Panc1 (cell line): ENCODE results near the gene GPC6. TPM values are rescaled to one million over a fixed set of nuclear protein-coding genes. Genes with fewer than 3 reads are reported as not detected.

Source experiments
- ATAC-seq: fragments of 200-7000 bp; cut with Tn5 transposase; 2 replicates; pipeline ENCODE4 v1.9.1; 2020; ENCODE audit warnings: mild to moderate bottlenecking, moderate library complexity
- BruUV-seq: library from RNA; stranded (reverse); fragments of 400-500 nt; replicated peaks from 2 replicates; lab custom pipeline; 2021; lab: Mats Ljungman, UMichigan
- CTCF ChIA-PET: fragments of 300-600 bp; sonication (Branson Sonifier 250); formaldehyde crosslinking; loops from one replicate; lab custom pipeline; 2022; ENCODE audit warnings: antibody characterized with exemption; lab: Charles Lee
- POLR2A ChIA-PET: fragments of 300-600 bp; sonication (Branson Sonifier 250); formaldehyde crosslinking; loops from one replicate; lab custom pipeline; 2022; ENCODE audit warnings: antibody characterized with exemption; lab: Charles Lee
- DNase-seq: peaks from one replicate; pipeline ENCODE4 v3.0.0-alpha.2; 2010; ENCODE audit warnings: low read depth, low spot score
- H3K27ac ChIP-seq: 2 replicates; pipeline ENCODE4 v1.5.1; 2011; ENCODE audit warnings: mild to moderate bottlenecking, low read length, inconsistent platforms
- H3K27me3 ChIP-seq: fragments of 200-500 bp; sonication (Bioruptor generic); 2 replicates; pipeline ENCODE4 v1.6.0; 2014; ENCODE audit warnings: low read length, inconsistent platforms; ENCODE audit not compliant: control insufficient read depth, insufficient read depth
- H3K36me3 ChIP-seq: fragments of 200-500 bp; sonication (Bioruptor generic); 2 replicates; pipeline ENCODE4 v1.5.1; 2014; ENCODE audit warnings: inconsistent platforms, mild to moderate bottlenecking, low read length, moderate library complexity; ENCODE audit not compliant: control insufficient read depth, insufficient read depth
- H3K4me1 ChIP-seq: 2 replicates; pipeline ENCODE4 v1.5.1; 2011; ENCODE audit warnings: inconsistent platforms, mild to moderate bottlenecking, low read length, moderate library complexity; ENCODE audit not compliant: control insufficient read depth, insufficient read depth
- H3K4me3 ChIP-seq, 2 experiments: 2 replicates each; pipeline ENCODE4 v1.5.1; 2011 to 2012; ENCODE audit warnings: low read depth in 2 of 2, low read length in 2 of 2, mild to moderate bottlenecking in 2 of 2, inconsistent platforms in 1 of 2, moderate library complexity in 1 of 2
- H3K9me3 ChIP-seq: fragments of 200-500 bp; sonication (Bioruptor generic); 2 replicates; pipeline ENCODE4 v1.5.1; 2014; ENCODE audit warnings: low read depth, mild to moderate bottlenecking, inconsistent platforms, low read length, moderate library complexity; ENCODE audit not compliant: control insufficient read depth, insufficient read depth
- POLR2AphosphoS5 ChIP-seq: IDR thresholded peaks from 2 replicates; pipeline ENCODE4 v1.6.1; 2012; ENCODE audit warnings: mild to moderate bottlenecking, low read depth, low read length, moderate library complexity
- SIN3A ChIP-seq: IDR thresholded peaks from 2 replicates; pipeline ENCODE4 v1.6.1; 2012; ENCODE audit warnings: low read depth, mild to moderate bottlenecking, low read length, moderate library complexity, borderline replicate concordance; ENCODE audit not compliant: insufficient read depth
- TCF7L2 ChIP-seq: IDR thresholded peaks from 2 replicates; pipeline ENCODE4 v1.6.1; 2011; ENCODE audit warnings: mild to moderate bottlenecking, low read depth, low read length, inconsistent platforms
- in situ Hi-C: cut with HindIII; loops from 2 replicates; pipeline ENCODE4 v1.10.0; 2016; ENCODE audit warnings: low sequenced_read_pairs, low pct_unique_long_range_greater_than_20kb
- intact Hi-C: fragments of 100-400 bp; cut with micrococcal nuclease; formaldehyde crosslinking; loops from one replicate; pipeline ENCODE4 v1.10.0; 2022; ENCODE audit not compliant: unreplicated experiment
- total RNA-seq: library from RNA; stranded (reverse); gene quantifications from one replicate; pipeline ENCODE4 v1.2.1, GENCODE V29; 2021; ENCODE audit not compliant: unreplicated experiment
- TF ChIP-seq, protein P1 (sequence below), 2 experiments: IDR thresholded peaks; 2 replicates each; pipeline ENCODE4 v1.6.1; 2011 to 2012; ENCODE audit warnings: low read depth in 2 of 2, control low read depth in 1 of 2, low read length in 1 of 2, mild to moderate bottlenecking in 1 of 2, moderate library complexity in 1 of 2; ENCODE audit not compliant: insufficient read depth in 1 of 2
- TF ChIP-seq, protein P2 (sequence below): fragments of 450-650 bp; IDR thresholded peaks from 2 replicates; pipeline ENCODE4 v1.5.1; 2017; ENCODE audit warnings: mild to moderate bottlenecking

Gene GPC6
- total RNA-seq, 1 experiment from 2014 or later = 4.8 TPM

DNA sequence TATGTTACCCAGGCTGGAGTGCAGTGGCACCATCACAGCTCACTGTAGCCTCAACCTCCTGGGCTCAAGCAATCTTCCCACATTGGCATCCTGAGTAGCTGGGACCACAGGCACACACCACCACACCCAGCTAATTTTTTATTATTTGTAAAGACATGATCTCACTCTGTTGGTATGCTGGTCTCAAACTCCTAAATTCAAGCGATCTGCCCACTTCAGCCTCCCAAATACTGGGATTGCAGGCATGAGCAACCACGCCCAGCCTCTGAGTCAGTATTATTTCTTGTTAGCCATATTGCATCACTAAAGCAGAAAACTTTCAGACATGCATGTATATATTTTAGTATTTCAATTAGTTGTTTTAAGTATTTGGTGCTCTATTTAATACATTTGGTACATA is 376.4 kb downstream of the GPC6 start:
- POLR2A ChIA-PET = no interaction called here
- TF ChIP-seq SIN3A = no peak
- TF ChIP-seq POLR2AphosphoS5 = no peak

DNA sequence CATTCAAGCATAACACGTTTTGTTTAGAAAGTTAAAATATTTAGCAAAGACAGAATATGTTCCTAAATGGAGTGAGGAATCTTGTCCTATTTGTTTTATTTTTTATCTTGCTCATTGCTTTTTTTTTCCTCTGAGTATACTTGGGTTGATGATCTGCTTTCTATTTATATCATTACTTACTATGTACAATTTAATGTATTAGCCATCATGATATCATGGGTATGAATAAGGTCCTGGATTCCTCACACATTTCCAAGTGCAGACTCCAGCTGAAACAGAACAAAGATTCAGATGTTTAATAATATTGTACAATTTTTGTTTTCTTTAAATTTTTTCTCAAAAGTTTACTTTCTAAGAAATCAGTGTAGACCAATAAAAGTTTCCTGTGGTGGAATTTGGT is 388.2 kb downstream of the GPC6 start:
- Histone ChIP-seq H3K27me3 (no peaks in the 10 kb centered on the region), H3K9me3 (no peaks in the 10 kb centered on the region), H3K36me3 (no peaks in the 10 kb centered on the region), H3K4me3 (no peak overlapping the region), H3K27ac (no peak overlapping the region), H3K4me1 (no peaks in the 10 kb centered on the region)
- DNase-seq (no peak), ATAC-seq (no peak)
- intact Hi-C loops (no loop called here), in situ Hi-C loops (no loop called here)
- no TSS peak for BruUV-seq
- TF ChIP-seq POLR2AphosphoS5 = no peak
- TF ChIP-seq, protein P1, sequence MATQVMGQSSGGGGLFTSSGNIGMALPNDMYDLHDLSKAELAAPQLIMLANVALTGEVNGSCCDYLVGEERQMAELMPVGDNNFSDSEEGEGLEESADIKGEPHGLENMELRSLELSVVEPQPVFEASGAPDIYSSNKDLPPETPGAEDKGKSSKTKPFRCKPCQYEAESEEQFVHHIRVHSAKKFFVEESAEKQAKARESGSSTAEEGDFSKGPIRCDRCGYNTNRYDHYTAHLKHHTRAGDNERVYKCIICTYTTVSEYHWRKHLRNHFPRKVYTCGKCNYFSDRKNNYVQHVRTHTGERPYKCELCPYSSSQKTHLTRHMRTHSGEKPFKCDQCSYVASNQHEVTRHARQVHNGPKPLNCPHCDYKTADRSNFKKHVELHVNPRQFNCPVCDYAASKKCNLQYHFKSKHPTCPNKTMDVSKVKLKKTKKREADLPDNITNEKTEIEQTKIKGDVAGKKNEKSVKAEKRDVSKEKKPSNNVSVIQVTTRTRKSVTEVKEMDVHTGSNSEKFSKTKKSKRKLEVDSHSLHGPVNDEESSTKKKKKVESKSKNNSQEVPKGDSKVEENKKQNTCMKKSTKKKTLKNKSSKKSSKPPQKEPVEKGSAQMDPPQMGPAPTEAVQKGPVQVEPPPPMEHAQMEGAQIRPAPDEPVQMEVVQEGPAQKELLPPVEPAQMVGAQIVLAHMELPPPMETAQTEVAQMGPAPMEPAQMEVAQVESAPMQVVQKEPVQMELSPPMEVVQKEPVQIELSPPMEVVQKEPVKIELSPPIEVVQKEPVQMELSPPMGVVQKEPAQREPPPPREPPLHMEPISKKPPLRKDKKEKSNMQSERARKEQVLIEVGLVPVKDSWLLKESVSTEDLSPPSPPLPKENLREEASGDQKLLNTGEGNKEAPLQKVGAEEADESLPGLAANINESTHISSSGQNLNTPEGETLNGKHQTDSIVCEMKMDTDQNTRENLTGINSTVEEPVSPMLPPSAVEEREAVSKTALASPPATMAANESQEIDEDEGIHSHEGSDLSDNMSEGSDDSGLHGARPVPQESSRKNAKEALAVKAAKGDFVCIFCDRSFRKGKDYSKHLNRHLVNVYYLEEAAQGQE (IDR thresholded peaks at IDR 0.05; ENCODE audit: insufficient read depth in 1 of 2, low read depth in 2 of 2, low read length in 1 of 2) = no peak
- TF ChIP-seq, protein P2, sequence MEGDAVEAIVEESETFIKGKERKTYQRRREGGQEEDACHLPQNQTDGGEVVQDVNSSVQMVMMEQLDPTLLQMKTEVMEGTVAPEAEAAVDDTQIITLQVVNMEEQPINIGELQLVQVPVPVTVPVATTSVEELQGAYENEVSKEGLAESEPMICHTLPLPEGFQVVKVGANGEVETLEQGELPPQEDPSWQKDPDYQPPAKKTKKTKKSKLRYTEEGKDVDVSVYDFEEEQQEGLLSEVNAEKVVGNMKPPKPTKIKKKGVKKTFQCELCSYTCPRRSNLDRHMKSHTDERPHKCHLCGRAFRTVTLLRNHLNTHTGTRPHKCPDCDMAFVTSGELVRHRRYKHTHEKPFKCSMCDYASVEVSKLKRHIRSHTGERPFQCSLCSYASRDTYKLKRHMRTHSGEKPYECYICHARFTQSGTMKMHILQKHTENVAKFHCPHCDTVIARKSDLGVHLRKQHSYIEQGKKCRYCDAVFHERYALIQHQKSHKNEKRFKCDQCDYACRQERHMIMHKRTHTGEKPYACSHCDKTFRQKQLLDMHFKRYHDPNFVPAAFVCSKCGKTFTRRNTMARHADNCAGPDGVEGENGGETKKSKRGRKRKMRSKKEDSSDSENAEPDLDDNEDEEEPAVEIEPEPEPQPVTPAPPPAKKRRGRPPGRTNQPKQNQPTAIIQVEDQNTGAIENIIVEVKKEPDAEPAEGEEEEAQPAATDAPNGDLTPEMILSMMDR = no peak
- no peak for TF ChIP-seq SIN3A
- no peak for TF ChIP-seq TCF7L2
- ChIA-PET CTCF (no interaction called here), POLR2A (no interaction called here)

More for the DNA sequence above, 376.4 kb downstream of the GPC6 start:
- in situ Hi-C loops = no loop called here
- H3K4me3 ChIP-seq = no peak overlapping the region
- H3K4me1 ChIP-seq = no peaks in the 10 kb centered on the region
- DNase-seq (no peak), ATAC-seq (no peak)
- CTCF ChIA-PET = no interaction called here
- H3K27me3 ChIP-seq = no peaks in the 10 kb centered on the region
- intact Hi-C loops = no loop called here
- H3K27ac ChIP-seq = no peak overlapping the region
- no peaks in the 10 kb centered on the region for H3K36me3 ChIP-seq
- BruUV-seq = no TSS peak
- no peaks in the 10 kb centered on the region for H3K9me3 ChIP-seq

DNA sequence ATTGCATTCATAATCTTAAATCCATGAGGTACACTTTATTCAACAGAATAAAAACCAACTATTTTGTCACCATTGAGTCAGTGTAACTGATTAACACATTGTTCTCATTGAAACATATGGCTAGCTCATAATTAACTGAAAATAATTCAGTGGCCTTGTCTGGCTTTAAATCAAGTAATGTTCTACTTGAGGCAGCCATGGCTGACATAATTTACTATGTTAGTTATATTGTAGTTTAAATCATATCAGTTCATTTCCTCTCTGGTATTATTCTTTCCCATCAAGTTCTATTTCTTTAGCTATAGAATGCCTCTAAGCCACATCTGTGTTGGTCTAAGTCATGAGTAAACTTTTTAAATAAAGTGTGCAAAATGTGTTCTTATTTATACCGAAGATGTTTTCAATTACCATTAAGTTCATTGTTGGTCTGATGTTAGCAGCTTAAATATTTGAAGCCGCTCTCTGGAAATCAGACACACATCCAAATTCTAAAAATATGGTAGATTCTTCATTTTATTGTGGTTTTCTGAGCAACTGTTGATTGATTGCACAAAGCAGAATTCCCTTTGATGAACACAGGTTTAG is 393.7 kb downstream of the GPC6 start:
- Histone ChIP-seq H3K9me3 (no peaks in the 10 kb centered on the region), H3K4me1 (no peaks in the 10 kb centered on the region), H3K4me3 (no peak overlapping the region), H3K36me3 (no peaks in the 10 kb centered on the region), H3K27ac (no peak overlapping the region), H3K27me3 (no peaks in the 10 kb centered on the region)
- ATAC-seq (no peak), DNase-seq (no peak)
- ChIA-PET POLR2A (no interaction called here), CTCF (no interaction called here)
- intact Hi-C loops (no loop called here), in situ Hi-C loops (no loop called here)
- TF ChIP-seq, protein P2 = no peak
- TF ChIP-seq POLR2AphosphoS5 = no peak
- TF ChIP-seq TCF7L2 = no peak
- TF ChIP-seq, protein P1 (IDR thresholded peaks at IDR 0.05; ENCODE audit: insufficient read depth in 1 of 2, low read depth in 2 of 2, low read length in 1 of 2) = no peak
- no peak for TF ChIP-seq SIN3A
- BruUV-seq = no TSS peak
